ENCODE results near the gene RXRG.

RXRG gene

DNA sequence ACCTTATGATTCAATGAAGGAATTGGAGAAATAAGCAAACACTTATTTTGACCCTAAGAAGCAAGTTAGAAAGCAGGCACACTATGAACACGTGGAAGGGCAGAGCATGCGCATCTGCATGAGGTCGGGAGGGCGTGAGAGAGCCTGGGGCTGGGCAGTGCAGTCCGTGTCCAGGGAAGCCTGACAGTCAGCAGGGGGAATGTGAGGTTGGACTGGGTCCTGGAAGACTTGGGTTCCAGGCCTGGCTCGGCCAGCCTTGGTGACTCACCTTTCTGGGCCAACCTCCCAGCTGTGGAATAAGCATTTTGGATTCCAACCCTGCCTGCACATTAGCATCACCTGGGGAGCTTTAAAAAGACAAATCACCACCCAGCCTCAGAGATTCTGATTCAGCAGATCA is 61.9 kb downstream of the RXRG start:
- H3K9me3 ChIP-seq (ENCODE audit: low read length), result no peaks in the 10 kb centered on the region
- no peak overlapping the region for H3K4me3 ChIP-seq (ENCODE audit: low read depth, low read length, poor library complexity, severe bottlenecking)

GRCh38 chr1:165381745-165382505 is 63.0 kb downstream of the RXRG start:
- Histone ChIP-seq H3K9me2 (ENCODE audit: low read depth, low read length) (no peaks in the 10 kb centered on the region), H4K20me1 (ENCODE audit: insufficient read depth, low read length) (no peaks in the 10 kb centered on the region), H3K27ac (ENCODE audit: low read depth, low read length, poor library complexity, severe bottlenecking) (no peak overlapping the region), H2AFZ (ENCODE audit: low read length) (no peak overlapping the region), H3F3A (ENCODE audit: insufficient read depth, low read length) (no peaks in the 10 kb centered on the region), H3K9me3 (ENCODE audit: low read length) (no peaks in the 10 kb centered on the region), H3K27me3 (ENCODE audit: insufficient read depth, low read length) (no peaks in the 10 kb centered on the region; the same call in 1 of the 2 replicates), H3K4me1 (ENCODE audit: insufficient read depth, low read length, severe bottlenecking) (no peaks in the 10 kb centered on the region), H3K9ac (ENCODE audit: low read length) (no peak overlapping the region), H3K4me2 (ENCODE audit: low read length) (no peak overlapping the region), H3K4me3 (ENCODE audit: low read depth, low read length, poor library complexity, severe bottlenecking) (no peak overlapping the region), H3K79me2 (ENCODE audit: insufficient read depth, low read length) (no peaks in the 10 kb centered on the region), H3K36me3 (ENCODE audit: insufficient read depth, low read length) (no peaks in the 10 kb centered on the region)
- TF ChIP-seq CTCF (IDR thresholded peaks at IDR 0.05; ENCODE audit: low read length), result no peak
- no peak for TF ChIP-seq EZH2 (IDR thresholded peaks at IDR 0.05; ENCODE audit: borderline replicate concordance, low read length)

More for the DNA sequence above, 61.9 kb downstream of the RXRG start:
- H3K4me2 ChIP-seq (ENCODE audit: low read length), result no peak overlapping the region
- H3K4me1 ChIP-seq (ENCODE audit: insufficient read depth, low read length, severe bottlenecking), result no peaks in the 10 kb centered on the region
- H3K27ac ChIP-seq (ENCODE audit: low read depth, low read length, poor library complexity, severe bottlenecking), result no peak overlapping the region
- H3F3A ChIP-seq (ENCODE audit: insufficient read depth, low read length), result no peaks in the 10 kb centered on the region
- H2AFZ ChIP-seq (ENCODE audit: low read length), result no peak overlapping the region
- H3K9me2 ChIP-seq (ENCODE audit: low read depth, low read length), result no peaks in the 10 kb centered on the region
- no peak overlapping the region for H3K9ac ChIP-seq (ENCODE audit: low read length)
- H4K20me1 ChIP-seq (ENCODE audit: insufficient read depth, low read length), result no peaks in the 10 kb centered on the region
- no peaks in the 10 kb centered on the region; the same call in 1 of the 2 replicates for H3K27me3 ChIP-seq (ENCODE audit: insufficient read depth, low read length)
- no peaks in the 10 kb centered on the region for H3K36me3 ChIP-seq (ENCODE audit: insufficient read depth, low read length)
- TF ChIP-seq CTCF (IDR thresholded peaks at IDR 0.05; ENCODE audit: low read length), result no peak
- H3K79me2 ChIP-seq (ENCODE audit: insufficient read depth, low read length), result no peaks in the 10 kb centered on the region

DNA sequence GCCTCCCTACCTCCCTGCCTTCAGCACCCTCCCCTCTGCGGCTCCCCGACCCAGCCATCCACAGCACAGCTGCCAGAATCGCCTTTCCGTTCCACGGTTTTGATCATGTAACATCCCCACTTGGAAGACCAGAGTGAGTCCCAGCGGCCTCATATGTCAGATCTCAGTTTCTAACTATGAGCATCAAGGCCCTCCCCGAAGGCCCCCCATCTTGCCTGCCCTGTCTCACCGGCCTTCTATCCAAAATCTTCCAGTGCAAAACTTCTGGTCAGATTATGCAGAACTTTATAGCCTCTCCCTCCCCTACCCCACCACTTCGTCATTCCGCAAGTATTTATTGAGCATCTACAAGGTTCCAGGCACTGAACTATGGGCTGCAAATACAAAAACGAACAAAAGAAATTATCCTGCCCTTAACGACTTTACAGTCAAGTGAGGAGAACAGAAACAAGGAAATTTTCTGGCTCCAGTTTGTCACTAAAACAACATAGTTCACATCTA is 68.1 kb downstream of the RXRG start:
- H3K4me2 ChIP-seq (ENCODE audit: low read length), result no peak overlapping the region
- H3K79me2 ChIP-seq (ENCODE audit: insufficient read depth, low read length), result no peaks in the 10 kb centered on the region
- H2AFZ ChIP-seq (ENCODE audit: low read length), result no peak overlapping the region
- no peak for TF ChIP-seq EZH2 (IDR thresholded peaks at IDR 0.05; ENCODE audit: borderline replicate concordance, low read length)
- no peak for TF ChIP-seq CTCF (IDR thresholded peaks at IDR 0.05; ENCODE audit: low read length)
- H3K9me2 ChIP-seq (ENCODE audit: low read depth, low read length), result no peaks in the 10 kb centered on the region
- no peaks in the 10 kb centered on the region for H3F3A ChIP-seq (ENCODE audit: insufficient read depth, low read length)
- H3K36me3 ChIP-seq (ENCODE audit: insufficient read depth, low read length), result no peaks in the 10 kb centered on the region
- H4K20me1 ChIP-seq (ENCODE audit: insufficient read depth, low read length), result no peaks in the 10 kb centered on the region
- no peak overlapping the region for H3K4me3 ChIP-seq (ENCODE audit: low read depth, low read length, poor library complexity, severe bottlenecking)
- H3K9me3 ChIP-seq (ENCODE audit: low read length), result no peaks in the 10 kb centered on the region
- no peak overlapping the region for H3K27ac ChIP-seq (ENCODE audit: low read depth, low read length, poor library complexity, severe bottlenecking)
- H3K27me3 ChIP-seq (ENCODE audit: insufficient read depth, low read length), result no peaks in the 10 kb centered on the region; the same call in 1 of the 2 replicates
- no peak overlapping the region for H3K9ac ChIP-seq (ENCODE audit: low read length)
- H3K4me1 ChIP-seq (ENCODE audit: insufficient read depth, low read length, severe bottlenecking), result no peaks in the 10 kb centered on the region
